NOMO-1 treated with dmso at 0.1 percent for 144 hours (cell line): Measurements from ENCODE around the gene DCAF4.
A peak's percentile ranks its signal among the peaks of the same experiment; 100 is the strongest.

Experiments
- DNase-seq: peaks from one replicate; lab custom pipeline; 2025; ENCODE audit not compliant: unreplicated experiment; lab: John Stamatoyannopoulos, UW

The DCAF4 gene, protein sequence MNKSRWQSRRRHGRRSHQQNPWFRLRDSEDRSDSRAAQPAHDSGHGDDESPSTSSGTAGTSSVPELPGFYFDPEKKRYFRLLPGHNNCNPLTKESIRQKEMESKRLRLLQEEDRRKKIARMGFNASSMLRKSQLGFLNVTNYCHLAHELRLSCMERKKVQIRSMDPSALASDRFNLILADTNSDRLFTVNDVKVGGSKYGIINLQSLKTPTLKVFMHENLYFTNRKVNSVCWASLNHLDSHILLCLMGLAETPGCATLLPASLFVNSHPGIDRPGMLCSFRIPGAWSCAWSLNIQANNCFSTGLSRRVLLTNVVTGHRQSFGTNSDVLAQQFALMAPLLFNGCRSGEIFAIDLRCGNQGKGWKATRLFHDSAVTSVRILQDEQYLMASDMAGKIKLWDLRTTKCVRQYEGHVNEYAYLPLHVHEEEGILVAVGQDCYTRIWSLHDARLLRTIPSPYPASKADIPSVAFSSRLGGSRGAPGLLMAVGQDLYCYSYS

DNA sequence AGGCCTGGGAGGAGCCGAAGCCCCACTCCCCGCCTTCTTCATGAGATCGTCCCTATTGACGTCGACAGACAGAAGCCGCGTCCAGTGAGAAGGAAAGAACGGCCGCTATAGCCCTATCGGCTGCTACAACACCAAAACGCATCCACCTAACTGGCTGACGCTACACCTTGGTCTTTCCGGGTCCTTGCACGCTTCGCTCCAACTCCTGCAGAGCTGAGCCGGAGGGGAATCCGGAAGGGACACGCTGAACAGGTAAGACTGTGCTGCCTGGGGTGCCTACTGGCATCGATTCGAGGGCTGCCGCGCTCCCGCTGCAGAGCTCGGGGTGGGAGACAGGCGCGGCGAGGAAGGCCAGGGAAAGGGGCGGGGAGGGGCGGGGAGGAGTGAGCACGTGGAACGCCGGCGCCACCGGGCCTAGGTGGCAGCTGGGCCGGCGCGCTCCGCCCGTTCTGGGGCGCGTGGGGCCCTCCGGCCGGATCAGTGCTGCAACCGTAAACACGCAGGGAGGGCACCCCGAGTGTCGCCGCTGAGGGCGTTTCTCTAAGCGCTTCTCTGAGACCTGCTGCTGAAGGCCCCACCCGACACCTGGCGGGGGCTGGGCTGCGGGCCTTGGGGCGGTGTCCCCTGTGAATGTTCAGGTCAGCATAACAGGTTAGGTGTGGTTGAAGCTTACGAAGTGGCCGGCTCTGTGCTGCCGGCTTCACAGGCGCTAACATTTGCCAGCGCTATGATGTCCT, at the start of gene DCAF4:
Gene DCAF4, plus strand, starts transcription at position 173 of the 737 bp plus-strand sequence. CDS start 11,515 bp downstream, outside the sequence.
- peak; percentile 96 for DNase-seq

DNA sequence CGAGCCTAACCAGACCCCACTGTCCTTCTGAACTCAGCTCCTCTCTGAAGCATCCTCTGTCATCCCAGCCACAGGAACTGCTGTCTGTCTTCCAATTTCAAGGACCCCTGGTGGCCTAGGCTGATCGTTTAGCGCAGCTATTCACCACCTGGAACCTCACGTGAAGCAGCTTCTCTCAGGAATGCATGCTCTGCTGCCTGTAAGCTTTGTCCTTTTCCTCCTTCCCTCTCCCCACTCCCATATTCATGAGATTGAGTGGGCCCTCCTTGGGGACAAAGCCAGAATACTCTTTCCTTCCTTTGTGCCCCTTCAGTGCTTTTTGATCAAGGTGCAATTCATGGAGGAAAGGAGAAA, 49.6 kb upstream of the DCAF4 start:
- DNase-seq: no peak

DNA sequence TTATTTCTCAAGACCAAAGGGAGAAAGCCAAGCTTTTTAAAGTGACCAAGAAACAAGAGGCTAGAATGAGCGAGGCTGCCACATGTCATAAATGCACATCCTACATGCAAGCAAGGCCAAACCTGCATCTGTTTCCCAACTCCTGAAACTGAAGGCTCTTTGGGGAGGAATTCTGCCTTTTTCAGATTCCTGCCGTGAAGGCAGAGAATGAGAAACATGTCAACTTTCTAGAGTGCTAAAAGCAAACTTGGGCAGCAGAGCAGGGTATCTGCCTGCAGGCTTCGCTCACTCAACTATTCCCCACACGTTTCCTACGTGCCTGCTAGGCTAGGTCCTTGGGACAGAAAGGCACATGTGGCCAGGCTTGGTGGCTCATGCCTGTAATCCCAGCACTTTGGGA, 47.5 kb upstream of the DCAF4 start:
- DNase-seq: no peak

DNA sequence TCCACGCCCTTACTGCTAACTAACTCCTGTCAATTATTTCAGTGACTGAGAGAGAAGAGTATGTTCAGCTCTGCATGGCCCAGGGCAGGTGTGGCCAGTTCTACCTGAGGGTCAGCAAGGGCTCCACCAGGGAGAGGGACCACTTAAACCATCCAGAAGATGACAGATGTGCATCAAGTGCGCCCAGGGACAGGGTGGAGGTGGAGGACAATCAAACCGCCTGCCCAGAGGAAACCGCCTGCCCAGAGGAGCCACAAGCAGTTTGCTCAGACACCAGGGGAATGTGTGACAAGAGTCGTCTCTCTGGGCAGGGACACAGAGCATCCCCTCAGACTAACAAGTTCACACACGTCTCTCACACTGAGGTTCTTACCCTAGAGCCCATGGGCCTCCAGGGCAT, 46.8 kb upstream of the DCAF4 start:
- no peak for DNase-seq

DNA sequence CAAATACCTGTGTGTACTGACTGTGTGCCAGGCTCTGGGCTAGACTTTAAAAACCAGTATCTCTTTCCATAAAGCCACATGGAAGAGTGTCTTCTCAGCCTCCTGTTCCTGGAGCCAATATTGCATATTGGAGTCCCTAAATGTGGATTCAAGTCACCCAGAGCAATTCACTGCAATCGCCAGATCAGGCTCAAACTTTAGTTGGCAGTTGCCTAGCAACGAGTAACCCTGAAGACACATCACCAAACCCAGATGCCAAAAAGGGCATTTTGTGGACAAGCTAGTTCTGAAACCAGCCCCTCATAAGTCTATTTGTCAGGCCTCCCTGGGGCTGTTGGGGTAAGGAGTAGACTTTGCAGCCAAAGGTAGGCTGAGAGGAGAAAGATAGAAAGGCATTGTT, 46.1 kb upstream of the DCAF4 start:
- DNase-seq: no peak

DNA sequence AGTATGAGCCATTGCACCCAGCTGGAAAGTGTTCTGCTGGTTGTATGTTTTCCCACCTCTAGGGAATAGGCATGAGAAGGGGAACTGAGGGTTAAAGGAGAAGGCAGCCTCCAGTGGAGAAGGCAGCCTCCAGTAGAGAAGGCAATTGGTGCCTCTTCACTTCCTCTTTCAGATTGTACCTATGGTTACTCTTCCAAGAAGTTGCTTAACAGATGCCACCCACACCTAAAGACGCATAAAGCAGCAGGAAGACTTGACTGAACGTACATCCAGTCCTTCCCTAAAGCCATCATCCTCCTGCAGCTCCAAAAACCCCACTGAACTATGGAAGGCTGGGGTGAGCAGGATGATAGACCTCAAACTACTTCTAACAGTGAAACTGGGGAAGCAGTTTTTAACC, 45.4 kb upstream of the DCAF4 start:
- no peak for DNase-seq

DNA sequence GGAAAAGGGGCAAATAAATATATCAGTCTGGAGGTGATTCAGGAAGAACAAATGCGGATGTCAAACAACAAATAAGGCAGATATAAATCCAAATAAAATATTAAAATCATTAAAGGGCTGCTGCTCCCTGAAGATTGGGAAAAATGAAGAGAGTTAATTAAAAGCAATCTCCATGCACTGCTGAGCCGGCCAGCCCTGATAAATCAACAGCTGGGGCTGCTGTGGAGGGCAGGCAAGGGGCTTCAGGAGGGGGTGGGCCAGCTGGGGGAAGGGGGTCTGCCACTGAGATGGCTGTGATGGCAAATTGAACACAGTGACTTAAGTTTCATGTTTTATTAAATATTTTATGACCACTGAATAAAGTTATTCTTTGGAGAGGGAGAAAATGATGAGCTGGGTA, 44.7 kb upstream of the DCAF4 start:
- DNase-seq: no peak

DNA sequence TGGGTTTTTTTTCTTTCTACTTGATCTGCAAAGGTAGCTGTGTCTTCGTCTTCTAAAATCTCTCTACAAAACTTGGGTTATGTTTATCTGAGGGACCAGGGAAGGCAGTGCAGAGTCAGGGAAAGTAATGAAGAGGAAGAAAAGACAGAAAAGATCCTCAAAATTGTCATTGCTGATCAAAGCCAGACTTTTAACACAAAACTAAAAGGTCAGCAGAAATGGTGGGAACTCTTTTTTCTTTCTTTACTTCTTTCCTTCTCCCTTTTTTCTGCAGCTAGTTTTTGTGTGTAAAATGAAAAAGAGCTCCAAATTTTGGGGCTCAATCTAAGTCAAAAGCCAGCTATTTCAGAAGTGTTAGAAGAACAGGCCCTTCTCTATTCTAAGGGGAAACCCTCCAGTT, 44.2 kb upstream of the DCAF4 start:
- no peak for DNase-seq

DNA sequence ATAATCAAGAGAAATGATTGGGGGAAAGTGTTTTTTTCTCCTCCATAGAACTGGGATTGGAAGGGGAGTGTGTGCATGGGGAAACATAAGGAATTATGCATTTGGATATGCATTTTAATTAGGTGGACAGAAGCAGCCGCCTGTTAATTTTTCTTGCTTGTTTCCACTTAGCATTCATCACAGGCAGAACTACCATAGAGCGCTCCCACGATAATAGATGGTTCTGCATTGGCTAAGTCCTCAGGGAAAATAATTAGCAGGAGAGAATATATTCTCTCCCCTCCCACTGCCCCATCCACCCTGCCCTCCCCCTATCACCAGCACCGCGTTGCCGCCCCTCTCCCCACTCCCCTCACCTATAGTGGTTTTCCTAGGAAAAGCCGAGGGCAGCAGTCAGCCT, 43.8 kb upstream of the DCAF4 start:
- DNase-seq: no peak

DNA sequence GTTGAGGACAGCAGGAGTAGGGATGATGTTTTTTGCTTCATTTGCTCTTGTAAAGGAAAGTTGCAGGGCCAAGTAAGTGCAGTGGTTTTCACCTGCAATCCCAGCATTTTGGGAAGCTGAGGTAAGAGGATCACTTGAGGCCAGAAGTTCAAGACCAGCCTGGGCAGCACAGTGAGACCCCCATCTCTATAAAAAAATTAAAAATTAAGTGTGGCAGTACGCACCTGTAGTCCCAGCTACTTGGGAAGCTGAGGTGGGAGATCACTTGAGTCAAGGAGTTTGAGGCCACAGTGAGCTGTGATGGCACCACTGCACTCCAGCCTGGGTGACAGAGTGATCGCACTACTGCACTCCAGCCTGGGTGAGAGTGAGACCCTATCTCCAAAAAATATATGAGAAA, 43.2 kb upstream of the DCAF4 start:
- DNase-seq: no peak

DNA sequence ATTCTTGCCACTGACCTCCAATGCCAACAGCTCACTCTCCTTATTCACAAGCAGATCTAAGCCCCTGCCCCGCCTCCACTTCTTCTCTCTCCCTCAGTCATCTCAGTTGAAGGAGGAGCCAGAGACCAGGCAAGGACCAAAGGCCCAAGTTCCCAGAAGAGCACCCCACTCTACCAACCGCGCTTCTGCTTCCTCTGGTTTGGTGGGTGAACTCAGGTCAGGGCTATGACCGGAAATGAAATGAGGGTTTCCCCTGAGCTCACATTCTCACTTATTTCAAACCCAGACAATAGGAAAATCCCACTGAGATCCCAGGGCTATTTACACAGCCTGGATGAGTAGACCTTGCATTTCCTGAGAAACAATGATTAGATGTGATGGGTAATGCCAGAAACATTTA, 42.3 kb upstream of the DCAF4 start:
- no peak for DNase-seq

DNA sequence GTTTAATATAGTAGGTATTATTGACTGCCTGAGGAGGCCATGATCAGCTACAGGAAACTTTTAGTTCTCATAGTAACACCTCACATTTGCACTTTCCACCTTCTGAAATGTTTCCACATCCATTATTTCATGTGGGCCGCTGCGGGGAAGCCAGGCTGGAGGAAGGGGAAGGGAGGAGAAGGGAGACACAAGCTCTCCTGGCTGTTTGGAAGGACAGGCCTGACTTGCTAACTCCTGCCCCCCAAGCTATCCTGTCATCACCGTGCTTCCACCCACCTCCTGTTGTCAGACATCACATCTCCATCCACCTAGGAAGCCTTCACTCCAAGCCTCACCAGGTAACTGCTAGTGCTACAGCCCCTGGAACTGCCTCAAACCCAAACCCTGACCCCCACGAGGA, 41.9 kb upstream of the DCAF4 start:
- DNase-seq: no peak

DNA sequence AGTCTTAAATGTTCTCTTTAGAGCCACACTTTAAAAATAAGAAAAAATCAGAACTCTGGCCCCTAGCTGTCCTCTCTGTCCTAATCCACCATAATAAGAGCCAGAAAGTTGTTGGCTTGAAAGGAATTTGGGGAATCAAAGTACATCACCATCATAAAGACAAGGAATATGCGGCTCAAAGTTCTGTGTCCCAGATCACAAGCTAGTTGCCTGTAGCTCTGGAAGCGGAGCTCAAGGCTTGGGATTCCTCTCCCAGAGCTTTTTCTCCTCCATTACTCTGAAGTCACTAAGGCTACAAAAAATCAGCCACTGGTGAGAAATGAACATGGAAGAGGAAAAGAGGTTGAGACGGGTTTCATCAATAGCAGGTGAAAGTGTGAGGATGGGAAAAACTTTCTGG, 38.8 kb upstream of the DCAF4 start:
- no peak for DNase-seq

DNA sequence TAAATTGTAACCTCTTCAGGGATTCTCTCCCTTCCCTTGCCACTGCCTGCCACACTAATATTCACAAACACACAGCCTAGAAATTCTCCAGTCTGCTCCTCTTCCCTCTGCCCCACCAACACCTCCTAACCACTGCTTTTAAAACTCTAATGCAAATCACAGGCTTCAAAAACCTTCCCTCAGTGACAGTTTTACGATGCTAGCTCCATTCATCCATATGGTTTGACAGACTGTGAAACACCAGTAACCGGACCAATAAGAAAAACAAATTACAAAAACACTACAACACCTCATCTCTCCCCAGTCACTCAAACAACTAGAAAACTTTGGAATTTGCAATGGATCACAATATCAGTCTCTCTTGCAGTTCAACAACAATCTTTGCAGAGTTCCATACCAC, 38.1 kb upstream of the DCAF4 start:
- DNase-seq: no peak

DNA sequence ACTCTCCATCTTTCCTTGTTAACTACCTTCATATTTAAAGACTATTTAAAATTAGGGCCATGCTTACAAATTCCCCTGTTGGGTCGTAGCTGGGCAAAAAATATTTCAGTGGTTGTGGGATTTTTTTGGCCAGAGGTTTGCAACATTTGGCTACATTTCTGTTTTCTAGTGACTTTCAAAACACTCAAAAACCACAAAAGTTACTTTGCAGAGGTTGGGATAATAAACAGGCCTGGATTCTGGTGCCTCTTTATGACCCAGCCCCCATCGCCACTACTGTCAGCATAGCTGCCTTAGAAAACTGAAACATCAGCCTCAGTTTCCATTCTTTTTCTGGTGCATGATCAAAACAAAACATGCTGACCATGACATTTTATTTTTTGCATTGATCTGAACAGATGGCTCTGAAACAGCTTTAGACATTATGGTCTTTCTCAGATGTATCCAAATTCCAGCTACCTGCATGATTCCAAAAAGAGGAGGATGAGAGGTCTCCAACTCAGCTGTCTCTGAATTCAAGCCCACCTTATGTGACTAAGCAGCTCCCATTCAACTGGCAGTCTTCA, 37.5 kb upstream of the DCAF4 start:
- DNase-seq: no peak

DNA sequence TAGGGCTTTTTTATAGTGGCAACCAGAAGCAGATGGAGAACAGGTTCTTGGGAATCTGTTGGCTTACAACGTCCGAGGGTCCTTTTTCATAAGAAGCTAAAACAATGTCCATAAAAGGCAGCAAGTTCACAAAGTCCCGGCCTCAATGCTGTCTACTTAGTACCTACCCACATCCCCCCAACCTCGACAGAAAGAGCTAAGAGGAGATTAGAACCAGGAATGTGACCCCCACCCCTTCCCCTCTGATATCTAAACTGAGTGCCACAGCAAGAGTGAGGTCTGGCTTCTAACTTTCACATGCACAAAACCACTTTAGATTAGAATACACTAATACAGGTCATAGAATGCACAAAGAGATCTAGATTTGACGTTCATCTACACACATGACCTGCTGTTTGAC, 36.9 kb upstream of the DCAF4 start:
- DNase-seq: no peak

DNA sequence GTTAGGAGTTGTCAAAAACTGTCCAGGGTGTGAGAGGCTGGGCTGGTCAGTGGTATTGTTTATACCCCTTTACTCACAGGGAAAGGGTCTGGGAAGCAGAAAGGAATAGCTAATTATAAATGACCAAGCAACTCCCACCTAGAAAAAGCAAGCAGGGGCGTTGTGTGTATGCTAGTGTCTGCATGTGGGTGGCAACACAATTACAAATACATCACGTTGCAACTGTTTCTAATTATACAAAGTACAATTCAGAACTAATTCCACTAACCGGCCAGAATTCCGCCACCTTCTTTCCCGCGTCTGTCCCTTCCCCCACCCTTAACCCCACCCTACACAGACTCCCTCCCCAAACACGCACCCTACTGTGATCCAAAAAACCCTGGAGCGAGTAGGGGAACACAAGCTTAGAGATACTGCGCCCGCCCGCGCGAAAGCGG, 34.6 kb upstream of the DCAF4 start:
- no peak for DNase-seq

DNA sequence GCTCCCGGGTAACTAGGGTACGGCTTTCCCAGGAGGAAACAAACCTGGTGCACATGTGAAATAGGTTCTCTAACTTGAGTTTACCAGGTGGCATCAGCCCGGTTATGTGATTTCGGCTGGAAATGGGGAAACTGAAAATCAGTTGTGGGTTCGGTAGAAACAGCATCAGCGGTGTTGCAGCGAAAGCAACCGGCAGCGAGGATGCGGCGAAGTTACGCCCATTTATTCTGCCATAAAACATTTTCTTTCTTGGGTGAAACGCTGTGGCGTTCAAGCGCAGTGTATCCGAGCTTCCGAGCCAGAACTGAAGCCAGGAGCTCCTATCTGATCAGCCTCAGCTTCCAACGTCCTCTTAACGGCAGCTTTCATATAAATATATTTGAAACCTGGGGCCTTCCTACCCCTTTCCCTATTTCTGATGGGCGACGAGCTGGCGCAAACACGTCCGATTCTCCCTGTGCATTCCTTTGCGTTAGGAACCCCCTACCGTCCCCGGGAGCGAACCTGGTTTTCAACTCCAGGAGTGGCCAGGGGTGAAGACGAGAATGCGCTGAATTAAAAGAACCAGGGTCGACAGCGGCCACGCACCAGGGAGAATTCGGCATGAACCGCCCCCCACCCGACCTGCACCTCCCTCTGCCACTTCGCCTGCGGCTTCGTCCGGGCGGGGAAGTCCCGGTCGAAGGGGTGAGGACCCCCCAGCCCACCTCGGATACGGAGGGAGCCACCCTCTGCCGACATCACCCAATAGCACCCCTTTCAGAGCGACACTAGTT, 34.0 kb upstream of the DCAF4 start:
- no peak for DNase-seq

DNA sequence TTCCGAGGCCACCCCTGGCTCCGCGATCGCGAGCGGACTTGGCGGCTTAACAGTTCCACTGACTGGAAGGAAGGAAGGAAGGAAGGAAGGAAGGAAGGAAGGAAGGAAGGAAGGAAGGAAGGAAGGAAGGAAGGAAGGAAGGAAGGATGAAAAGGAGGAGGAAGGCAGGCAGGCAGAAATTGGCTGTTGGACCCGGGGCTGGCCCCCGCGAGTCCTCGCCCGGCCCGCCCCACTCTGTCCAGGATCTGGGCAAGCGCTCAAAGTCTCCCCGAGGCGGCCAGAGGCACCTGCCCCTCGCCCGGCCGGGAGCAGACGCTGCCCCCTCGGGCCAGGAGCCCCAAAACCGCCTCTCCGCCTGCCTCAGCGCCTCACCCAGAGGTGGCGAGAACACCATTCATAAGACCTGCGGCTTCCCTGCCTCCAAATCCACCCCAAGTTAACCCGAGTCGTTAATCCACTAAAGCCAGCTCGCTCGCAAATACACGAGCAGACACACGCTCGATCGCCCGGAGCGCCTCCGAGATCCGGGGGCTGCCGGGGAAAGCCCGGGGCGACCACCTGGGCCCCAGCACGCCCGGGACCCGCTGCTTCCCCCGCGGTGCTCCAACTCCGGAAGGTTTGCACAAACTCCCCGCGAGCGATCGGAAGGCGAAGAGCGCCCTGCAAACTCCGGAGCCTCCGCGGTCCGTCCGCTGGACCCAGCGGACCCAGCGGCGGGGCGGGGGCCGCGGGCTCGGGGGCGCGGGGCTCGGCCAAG, 33.2 kb upstream of the DCAF4 start:
- peak; percentile 38 for DNase-seq

DNA sequence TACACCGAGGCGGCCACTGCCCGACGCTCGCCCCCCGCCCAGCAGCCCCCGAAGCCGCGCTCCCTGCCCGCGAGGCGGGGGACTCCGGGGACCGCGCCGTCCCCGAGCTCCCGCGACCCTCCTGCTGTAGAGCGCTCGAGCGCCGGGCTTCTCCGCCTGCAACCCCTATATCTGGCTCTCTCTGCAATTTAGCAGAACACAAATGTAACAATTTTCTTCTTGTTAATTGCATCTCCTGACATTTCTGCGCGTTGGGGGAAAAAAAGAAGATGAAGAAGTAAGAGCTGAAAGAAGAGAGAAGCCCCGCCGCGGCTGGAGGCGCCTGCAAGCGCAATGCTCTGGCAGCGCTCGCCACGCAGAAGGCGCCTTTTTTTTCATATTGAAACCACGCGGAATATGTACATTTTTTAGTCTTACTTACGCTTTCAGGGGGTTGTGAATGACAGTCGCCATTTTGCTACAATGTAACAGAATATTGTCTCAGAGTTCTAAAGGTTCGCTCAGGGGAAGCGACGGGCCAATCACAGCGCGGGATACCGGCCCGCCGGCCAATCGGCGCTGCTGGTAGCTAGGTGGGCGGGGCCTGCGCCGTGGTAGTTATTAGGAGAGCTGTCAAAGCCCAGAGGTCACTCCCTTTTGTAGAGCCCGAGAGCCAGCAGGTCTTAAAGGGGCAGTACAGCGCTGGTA, 32.5 kb upstream of the DCAF4 start, which contains the start of gene DPF3:
Gene DPF3, minus strand, starts transcription at position 466 of the 687 bp plus-strand sequence. Its CDS starts 13 bp downstream, at position 453.
- DNase-seq: peak; percentile 92
